PC-3 (cell line): ENCODE data around the gene SLC4A9. TPM values are rescaled to one million over a fixed set of nuclear protein-coding genes. Genes with fewer than 3 reads are reported as not detected.

ENCODE experiments used
- ATAC-seq: fragments of 200-7000 bp; cut with Tn5 transposase; 2 replicates; pipeline ENCODE4 v1.9.1; 2020; ENCODE audit warnings: mild to moderate bottlenecking, moderate library complexity
- BruUV-seq: library from RNA; stranded (reverse); fragments of 400-500 nt; replicated peaks from 2 replicates; lab custom pipeline; 2021; lab: Mats Ljungman, UMichigan
- CTCF ChIA-PET: fragments of 300-600 bp; sonication (Branson Sonifier 250); formaldehyde crosslinking; loops from one replicate; lab custom pipeline; 2022; ENCODE audit warnings: antibody characterized with exemption; lab: Charles Lee
- POLR2A ChIA-PET: fragments of 300-600 bp; sonication (Branson Sonifier 250); formaldehyde crosslinking; loops from one replicate; lab custom pipeline; 2022; ENCODE audit warnings: antibody characterized with exemption; ENCODE audit not compliant: unreplicated experiment; lab: Charles Lee
- DNase-seq: peaks from one replicate; pipeline ENCODE4 v3.0.0-alpha.2; 2015
- H2AFZ ChIP-seq: fragments of 300-600 bp; sonication (generic); 2 replicates; pipeline ENCODE4 v1.6.0; 2016; ENCODE audit warnings: antibody characterized with exemption, low read length
- H3F3A ChIP-seq: fragments of 300-600 bp; sonication (generic); one replicate; pipeline ENCODE4 v1.6.0; 2017; ENCODE audit warnings: antibody characterized with exemption, low read length, control low read depth, mild to moderate bottlenecking; ENCODE audit not compliant: unreplicated experiment
- H3K27ac ChIP-seq: fragments of 300-600 bp; sonication (generic); 2 replicates; pipeline ENCODE4 v1.5.1; 2016; ENCODE audit warnings: mild to moderate bottlenecking, low read length
- H3K27me3 ChIP-seq: fragments of 300-600 bp; sonication (generic); 2 replicates; pipeline ENCODE4 v1.6.1; 2016; ENCODE audit warnings: low read length, mixed read lengths
- H3K36me3 ChIP-seq: fragments of 300-600 bp; sonication (generic); 2 replicates; pipeline ENCODE4 v1.6.1; 2016; ENCODE audit warnings: low read depth, mixed run types, low read length, mixed read lengths
- H3K4me1 ChIP-seq: fragments of 300-600 bp; sonication (generic); 2 replicates; pipeline ENCODE4 v1.5.1; 2016; ENCODE audit warnings: low read length; ENCODE audit not compliant: insufficient read depth
- H3K4me2 ChIP-seq: fragments of 300-600 bp; sonication (generic); 2 replicates; pipeline ENCODE4 v1.6.0; 2016; ENCODE audit warnings: low read length
- H3K4me3 ChIP-seq: fragments of 300-600 bp; sonication (generic); 2 replicates; pipeline ENCODE4 v1.5.1; 2016; ENCODE audit warnings: mild to moderate bottlenecking, low read length, mixed read lengths
- H3K79me2 ChIP-seq: fragments of 300-600 bp; sonication (generic); 2 replicates; pipeline ENCODE4 v1.6.1; 2017; ENCODE audit warnings: low read length, mixed read lengths
- H3K9ac ChIP-seq: fragments of 300-600 bp; sonication (generic); 2 replicates; pipeline ENCODE4 v1.6.0; 2016; ENCODE audit warnings: mild to moderate bottlenecking, low read length
- H3K9me2 ChIP-seq: fragments of 300-600 bp; sonication (generic); replicated peaks from 2 replicates; pipeline ENCODE4 v1.6.1; 2016; ENCODE audit warnings: mixed run types, low read length, mixed read lengths
- H3K9me3 ChIP-seq: fragments of 300-600 bp; sonication (generic); 2 replicates; pipeline ENCODE4 v1.6.1; 2016; ENCODE audit warnings: low read length, mixed read lengths
- H4K20me1 ChIP-seq: fragments of 300-600 bp; sonication (generic); 2 replicates; pipeline ENCODE4 v1.6.1; 2016; ENCODE audit warnings: low read length, mixed read lengths
- EZH2 ChIP-seq: fragments of 300-600 bp; sonication (generic); IDR thresholded peaks from one replicate; pipeline ENCODE4 v1.6.1; 2017; ENCODE audit warnings: antibody characterized with exemption, mild to moderate bottlenecking, low read length; ENCODE audit not compliant: unreplicated experiment
- EZH2phosphoT487 ChIP-seq: fragments of 300-600 bp; sonication (generic); IDR thresholded peaks from 2 replicates; pipeline ENCODE4 v1.6.1; 2018; ENCODE audit warnings: mild to moderate bottlenecking, antibody characterized with exemption, low read length, borderline replicate concordance
- intact Hi-C: fragments of 100-400 bp; cut with micrococcal nuclease; formaldehyde crosslinking; loops from 2 replicates; pipeline ENCODE4 v1.9.0; 2023
- total RNA-seq: library from RNA; depleted of rRNA; stranded (reverse); fragments of >200 nt; gene quantifications from 2 replicates; pipeline ENCODE4 v1.2.3, GENCODE V29; 2014
- TF ChIP-seq, protein P1 (sequence below): fragments of 300-600 bp; sonication (generic); conservative IDR thresholded peaks from 2 replicates; pipeline ENCODE4 v1.5.1; 2017; ENCODE audit warnings: antibody characterized with exemption, low read depth, mild to moderate bottlenecking, low read length

Gene SLC4A9
- total RNA-seq, 1 experiment from 2014 or later: 0.29 TPM

DNA sequence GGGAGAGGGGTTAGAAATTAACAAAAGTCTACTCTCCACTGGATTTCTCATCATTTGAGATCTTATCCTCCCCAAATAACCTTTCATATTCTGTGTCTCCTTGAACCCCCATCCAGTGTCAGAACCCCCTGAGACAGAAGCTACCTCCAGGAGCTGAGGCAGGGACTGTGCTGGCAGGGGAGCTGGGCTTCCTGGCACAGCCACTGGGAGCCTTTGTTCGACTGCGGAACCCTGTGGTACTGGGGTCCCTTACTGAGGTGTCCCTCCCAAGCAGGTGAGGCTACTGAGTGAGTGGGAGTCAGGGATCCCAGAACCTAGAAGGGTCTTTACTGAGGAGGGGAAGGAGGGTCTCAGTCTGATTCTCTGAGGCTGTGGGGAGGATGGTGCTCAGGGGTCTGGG is 1.9 kb downstream of the SLC4A9 start:
- TF ChIP-seq, protein P1, sequence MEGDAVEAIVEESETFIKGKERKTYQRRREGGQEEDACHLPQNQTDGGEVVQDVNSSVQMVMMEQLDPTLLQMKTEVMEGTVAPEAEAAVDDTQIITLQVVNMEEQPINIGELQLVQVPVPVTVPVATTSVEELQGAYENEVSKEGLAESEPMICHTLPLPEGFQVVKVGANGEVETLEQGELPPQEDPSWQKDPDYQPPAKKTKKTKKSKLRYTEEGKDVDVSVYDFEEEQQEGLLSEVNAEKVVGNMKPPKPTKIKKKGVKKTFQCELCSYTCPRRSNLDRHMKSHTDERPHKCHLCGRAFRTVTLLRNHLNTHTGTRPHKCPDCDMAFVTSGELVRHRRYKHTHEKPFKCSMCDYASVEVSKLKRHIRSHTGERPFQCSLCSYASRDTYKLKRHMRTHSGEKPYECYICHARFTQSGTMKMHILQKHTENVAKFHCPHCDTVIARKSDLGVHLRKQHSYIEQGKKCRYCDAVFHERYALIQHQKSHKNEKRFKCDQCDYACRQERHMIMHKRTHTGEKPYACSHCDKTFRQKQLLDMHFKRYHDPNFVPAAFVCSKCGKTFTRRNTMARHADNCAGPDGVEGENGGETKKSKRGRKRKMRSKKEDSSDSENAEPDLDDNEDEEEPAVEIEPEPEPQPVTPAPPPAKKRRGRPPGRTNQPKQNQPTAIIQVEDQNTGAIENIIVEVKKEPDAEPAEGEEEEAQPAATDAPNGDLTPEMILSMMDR: no peak
- TF ChIP-seq EZH2phosphoT487: no peak
- TF ChIP-seq EZH2: no peak
- BruUV-seq: no TSS peak
- no peaks in the 10 kb centered on the region for H3K36me3 ChIP-seq
- DNase-seq (no peak), ATAC-seq (no peak)
- H3K27ac ChIP-seq: no peak overlapping the region
- CTCF ChIA-PET: no interaction called here
- no peak overlapping the region for H3K9ac ChIP-seq
- intact Hi-C loops: no loop called here
- no peaks in the 10 kb centered on the region for H4K20me1 ChIP-seq
- no peaks in the 10 kb centered on the region for H3K9me3 ChIP-seq
- POLR2A ChIA-PET: no interaction called here
- H3K4me2 ChIP-seq: no peak overlapping the region
- H3F3A ChIP-seq: peaks cover 4% of the 10 kb centered on the region
- no peaks in the 10 kb centered on the region for H3K9me2 ChIP-seq
- H3K4me1 ChIP-seq: peaks cover 11% of the 10 kb centered on the region
- no peaks in the 10 kb centered on the region for H3K79me2 ChIP-seq
- no peaks in the 10 kb centered on the region for H3K27me3 ChIP-seq
- H2AFZ ChIP-seq: no peak overlapping the region
- no peak overlapping the region for H3K4me3 ChIP-seq

DNA sequence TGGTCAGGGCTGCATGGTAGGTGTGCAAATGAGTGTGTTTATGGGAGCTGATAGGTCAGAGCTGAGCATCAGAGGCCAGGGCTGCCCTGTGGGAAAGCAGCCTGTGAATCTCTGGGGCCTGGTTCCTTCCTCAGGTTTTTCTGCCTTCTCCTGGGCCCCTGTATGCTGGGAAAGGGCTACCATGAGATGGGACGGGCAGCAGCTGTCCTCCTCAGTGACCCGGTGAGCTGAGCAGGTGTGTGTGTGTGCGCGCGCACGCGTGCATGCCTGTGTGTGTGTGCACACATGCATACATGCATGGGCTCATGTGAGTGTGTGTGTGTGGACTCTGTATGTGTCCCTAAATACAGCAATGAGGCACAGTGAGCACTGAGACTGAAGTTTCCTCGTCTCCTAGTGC is 2.3 kb downstream of the SLC4A9 start:
- Histone ChIP-seq H3K27ac (no peak overlapping the region), H3K4me1 (peaks cover 11% of the 10 kb centered on the region), H3K4me3 (no peak overlapping the region), H4K20me1 (no peaks in the 10 kb centered on the region), H3K4me2 (no peak overlapping the region), H3K9me3 (no peaks in the 10 kb centered on the region), H3F3A (peaks cover 4% of the 10 kb centered on the region), H3K9ac (no peak overlapping the region), H2AFZ (no peak overlapping the region), H3K9me2 (no peaks in the 10 kb centered on the region), H3K27me3 (no peaks in the 10 kb centered on the region), H3K36me3 (no peaks in the 10 kb centered on the region), H3K79me2 (no peaks in the 10 kb centered on the region)
- CTCF ChIA-PET: no interaction called here
- BruUV-seq: no TSS peak
- TF ChIP-seq EZH2 (no peak), EZH2phosphoT487 (no peak)
- TF ChIP-seq, protein P1: no peak
- POLR2A ChIA-PET: no interaction called here
- no peak for DNase-seq
- intact Hi-C loops: no loop called here
- no peak for ATAC-seq

DNA sequence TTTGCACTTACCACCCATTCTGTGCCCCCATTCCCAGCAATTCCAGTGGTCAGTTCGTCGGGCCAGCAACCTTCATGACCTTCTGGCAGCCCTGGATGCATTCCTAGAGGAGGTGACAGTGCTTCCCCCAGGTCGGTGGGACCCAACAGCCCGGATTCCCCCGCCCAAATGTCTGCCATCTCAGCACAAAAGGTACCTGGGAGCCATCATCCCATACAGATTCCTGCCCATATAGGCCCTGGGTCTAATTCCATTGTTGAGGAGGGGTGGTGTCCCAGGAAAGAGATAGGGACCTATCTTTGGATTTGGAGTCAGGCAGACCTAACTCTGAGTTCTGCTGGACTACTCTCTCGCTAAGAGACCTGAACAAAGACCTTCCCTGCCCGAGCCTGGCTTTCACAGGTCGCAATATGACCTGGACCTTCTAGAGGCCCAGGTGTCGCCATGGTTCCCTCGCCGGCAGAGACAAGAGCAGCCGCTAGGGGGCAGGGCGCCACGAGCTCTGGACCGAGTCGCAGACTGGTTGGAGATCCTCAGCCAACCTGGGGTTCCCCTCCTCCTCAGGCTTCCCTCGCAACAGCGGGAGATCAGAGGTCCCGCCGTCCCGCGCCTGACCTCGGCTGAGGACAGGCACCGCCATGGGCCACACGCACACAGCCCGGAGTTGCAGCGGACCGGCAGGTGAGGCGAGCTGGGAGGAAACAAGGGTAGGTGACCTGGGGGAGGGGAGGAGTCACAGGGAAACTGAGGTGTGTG is 3.1 kb downstream of the SLC4A9 start:
- Histone ChIP-seq H3K36me3 (no peaks in the 10 kb centered on the region), H3K9me2 (no peaks in the 10 kb centered on the region), H3K4me1 (peaks cover 11% of the 10 kb centered on the region), H4K20me1 (no peaks in the 10 kb centered on the region), H2AFZ (peak overlapping the region; percentile 77), H3K9me3 (no peaks in the 10 kb centered on the region), H3K79me2 (no peaks in the 10 kb centered on the region), H3F3A (peaks cover 4% of the 10 kb centered on the region), H3K4me2 (peak overlapping the region; percentile 78), H3K27me3 (no peaks in the 10 kb centered on the region), H3K9ac (no peak overlapping the region), H3K27ac (no peak overlapping the region), H3K4me3 (peak overlapping the region; percentile 43; the same call in 1 of the 2 replicates)
- CTCF ChIA-PET: interaction anchor here (0.5 to 0.7 kb wide), 3 partner anchors 9 to 177 kb away, joined by 3 to 5 read pairs (median 3); no protein-coding TSS in a partner anchor
- intact Hi-C loops: no loop called here
- DNase-seq (peak; percentile 80), ATAC-seq (peak; percentile 78)
- BruUV-seq: no TSS peak
- POLR2A ChIA-PET: no interaction called here
- TF ChIP-seq EZH2: no peak
- TF ChIP-seq, protein P1: peak; percentile 95
- TF ChIP-seq EZH2phosphoT487: no peak
